Gastrocnemius medialis (tissue), 4 donors: Measurements from ENCODE around the gene MEG3. TPM values are rescaled to one million over a fixed set of nuclear protein-coding genes. Genes with fewer than 3 reads are reported as not detected.
"Not testable (repeated sequence)": the region's sequence is repeated elsewhere in the genome, so short reads cannot be mapped to it uniquely, and the experiment has no call there.

Experiments used
- ATAC-seq, 2 donors: fragments of 150-250 bp; one replicate each; pipeline ENCODE4 v1.9.1; 2016
- DNase-seq, 2 donors: peaks; one replicate each; pipeline ENCODE4 v3.0.0-alpha.2; 2019
- H3K27ac ChIP-seq, 4 donors: fragments of 200-600 bp; sonication (generic); 1 replicate in 1 of 4; 2 replicates in 3 of 4; pipeline ENCODE4 v1.5.1; 2016 to 2018; ENCODE audit warnings: mild to moderate bottlenecking in 2 of 4, moderate library complexity in 1 of 4
- H3K27me3 ChIP-seq, 3 donors: fragments of 200-600 bp; sonication (generic) in 2 of 3; 1 replicate in 1 of 3; 2 replicates in 2 of 3; pipeline versions ENCODE4 v1.5.1 to v1.6.0; 2016 to 2019; ENCODE audit warnings: mild to moderate bottlenecking in 1 of 3, moderate library complexity in 1 of 3
- H3K36me3 ChIP-seq, 2 donors: fragments of 200-600 bp; sonication (generic) in 1 of 2; one replicate each; pipeline ENCODE4 v1.5.1; 2017 to 2018
- H3K4me1 ChIP-seq, 2 donors: fragments of 200-600 bp; sonication (generic) in 1 of 2; one replicate each; pipeline ENCODE4 v1.5.1; 2016 to 2017; ENCODE audit warnings: mild to moderate bottlenecking in 2 of 2
- H3K4me3 ChIP-seq, 4 donors: fragments of 200-600 bp; sonication (generic) in 3 of 4; 1 replicate in 1 of 4; 2 replicates in 3 of 4; pipeline ENCODE4 v1.5.1; 2016 to 2019; ENCODE audit warnings: mild to moderate bottlenecking in 2 of 4
- H3K9me3 ChIP-seq, 3 donors: fragments of 200-600 bp; sonication (generic) in 2 of 3; 1 replicate in 1 of 3; 2 replicates in 2 of 3; pipeline ENCODE4 v1.5.1; 2016 to 2019
- CTCF ChIP-seq, 5 experiments: fragments of 450-650 bp in 3 of 5; fragments of 200-600 bp in 2 of 5; sonication (generic) in 2 of 5; IDR thresholded peaks in 4 of 5; conservative IDR thresholded peaks in 1 of 5; 1 replicate in 4 of 5; 2 replicates in 1 of 5; pipeline ENCODE4 v1.5.1; 2016 to 2019; ENCODE audit warnings: antibody characterized with exemption in 5 of 5, mild to moderate bottlenecking in 3 of 5, moderate library complexity in 3 of 5
- POLR2A ChIP-seq, 2 donors: fragments of 450-650 bp; IDR thresholded peaks; one replicate each; pipeline ENCODE4 v1.6.1; 2017; ENCODE audit warnings: antibody characterized with exemption in 2 of 2, mild to moderate bottlenecking in 2 of 2, moderate library complexity in 2 of 2
- in situ Hi-C, 4 donors: fragments of 200-750 bp; cut with MboI; loops; one replicate each; pipeline versions ENCODE4 v1.15.0 to v1.8.0; 2017; ENCODE audit warnings: low sequenced_read_pairs in 4 of 4
- intact Hi-C: fragments of 100-400 bp; cut with DNase I; formaldehyde crosslinking; loops from one replicate; pipeline ENCODE4 v1.15.1; 2023; ENCODE audit warnings: low total_unique reads
- total RNA-seq, 4 donors: library from RNA; depleted of rRNA; stranded (reverse); fragments of >200 nt; gene quantifications; one replicate each; pipeline versions ENCODE4 v1.1.0 to v1.2.3, GENCODE V29; 2016

Gene MEG3
- total RNA-seq, 4 donors from 2014 or later, result 2.7 to 30.7 (median 5.2) TPM

GRCh38 chr14:100791348-100791735 lies 34.6 kb upstream of the MEG3 start:
- Histone ChIP-seq H3K4me3 (no peak overlapping the region), H3K4me1 (no peaks in the 10 kb centered on the region), H3K27ac (no peak overlapping the region), H3K36me3 (no peaks in the 10 kb centered on the region), H3K9me3 (no peaks in the 10 kb centered on the region), H3K27me3 (peaks cover 0 to 12% (median 0%) of the 10 kb centered on the region in 3 donors)
- in situ Hi-C loops, result no loop called here
- intact Hi-C loops, result no loop called here
- TF ChIP-seq POLR2A (IDR thresholded peaks at IDR 0.05) (no peak), CTCF (IDR thresholded peaks at IDR 0.05 in 4 of 5, conservative IDR thresholded peaks at IDR 0.05 in 1 of 5) (no peak)
- DNase-seq (no peak), ATAC-seq (no peak)

GRCh38 chr14:100791995-100792394 lies 33.9 kb upstream of the MEG3 start:
- Histone ChIP-seq H3K9me3 (no peaks in the 10 kb centered on the region), H3K4me3 (no peak overlapping the region), H3K27me3 (peaks cover 0 to 12% (median 0%) of the 10 kb centered on the region in 3 donors), H3K27ac (no peak overlapping the region), H3K36me3 (no peaks in the 10 kb centered on the region), H3K4me1 (no peaks in the 10 kb centered on the region)
- ATAC-seq (no peak), DNase-seq (no peak)
- in situ Hi-C loops (no loop called here), intact Hi-C loops (no loop called here)
- TF ChIP-seq CTCF (IDR thresholded peaks at IDR 0.05 in 4 of 5, conservative IDR thresholded peaks at IDR 0.05 in 1 of 5) (no peak), POLR2A (IDR thresholded peaks at IDR 0.05) (no peak)

- Histone ChIP-seq H3K36me3 (no peaks in the 10 kb centered on the region), H3K27me3 (peaks cover 0 to 1% (median 0%) of the 10 kb centered on the region in 3 donors), H3K4me1 (no peaks in the 10 kb centered on the region), H3K9me3 (no peaks in the 10 kb centered on the region), H3K27ac (no peak overlapping the region), H3K4me3 (no peak overlapping the region)
- TF ChIP-seq POLR2A (IDR thresholded peaks at IDR 0.05) (no peak), CTCF (IDR thresholded peaks at IDR 0.05 in 4 of 5, conservative IDR thresholded peaks at IDR 0.05 in 1 of 5) (no peak)
- in situ Hi-C loops, result no loop called here
- ATAC-seq, result no peak
- no peak for DNase-seq
- intact Hi-C loops, result loop anchor here (1.0 kb wide), 1 partner anchor 35 kb away; no protein-coding TSS in a partner anchor
These were observed 29.0 kb upstream of the MEG3 start for GRCh38 chr14:100796946-100797345.

- ATAC-seq (no peak), DNase-seq (no peak)
- Histone ChIP-seq H3K4me1 (no peaks in the 10 kb centered on the region), H3K9me3 (no peaks in the 10 kb centered on the region), H3K27me3 (no peaks in the 10 kb centered on the region), H3K27ac (no peak overlapping the region), H3K36me3 (no peaks in the 10 kb centered on the region), H3K4me3 (no peak overlapping the region)
- in situ Hi-C loops (no loop called here), intact Hi-C loops (no loop called here)
- no peak for TF ChIP-seq CTCF (IDR thresholded peaks at IDR 0.05 in 4 of 5, conservative IDR thresholded peaks at IDR 0.05 in 1 of 5)
- TF ChIP-seq POLR2A (IDR thresholded peaks at IDR 0.05), result no peak
These were observed 25.9 kb upstream of the MEG3 start for GRCh38 chr14:100800041-100800440.

- not testable (repeated sequence) for DNase-seq
These were observed 24.5 kb upstream of the MEG3 start for GRCh38 chr14:100801433-100801832.

More at GRCh38 chr14:100801433-100801832, 24.5 kb upstream of the MEG3 start:
- H3K4me1 ChIP-seq, H3K9me3 ChIP-seq, ATAC-seq, intact Hi-C loops, H3K4me3 ChIP-seq, in situ Hi-C loops, H3K27ac ChIP-seq, H3K27me3 ChIP-seq, H3K36me3 ChIP-seq: not testable (repeated sequence)
